RWPE2 (cell line): ENCODE measurements around the gene ATP6AP2.

Source experiments
- ATAC-seq: fragments of 200-7000 bp; cut with Tn5 transposase; 3 replicates; pipeline ENCODE4 v1.9.1; 2021; ENCODE audit warnings: low read depth
- DNase-seq: peaks from one replicate; pipeline ENCODE4 v3.0.0-alpha.2; 2020; ENCODE audit warnings: low spot score
- H3K27ac ChIP-seq: fragments of 450-650 bp; 2 replicates; pipeline ENCODE4 v1.5.1; 2017; ENCODE audit warnings: mild to moderate bottlenecking; ENCODE audit not compliant: poor library complexity, severe bottlenecking
- H3K27me3 ChIP-seq: fragments of 250-450 bp; sonication (Bioruptor Pico); 2 replicates; pipeline ENCODE4 v1.5.1; 2021; ENCODE audit warnings: mild to moderate bottlenecking, moderate library complexity; ENCODE audit not compliant: insufficient read depth, poor library complexity, severe bottlenecking
- H3K36me3 ChIP-seq: fragments of 250-450 bp; sonication (Bioruptor Pico); 2 replicates; pipeline ENCODE4 v1.5.1; 2020; ENCODE audit warnings: low read depth, mild to moderate bottlenecking, moderate library complexity
- H3K4me1 ChIP-seq: fragments of 250-450 bp; sonication (Bioruptor Pico); 2 replicates; pipeline ENCODE4 v1.5.1; 2021; ENCODE audit warnings: mild to moderate bottlenecking, moderate library complexity; ENCODE audit not compliant: insufficient read depth, poor library complexity, severe bottlenecking
- H3K4me3 ChIP-seq: fragments of 250-450 bp; sonication (Bioruptor Pico); 2 replicates; pipeline ENCODE4 v1.5.1; 2021; ENCODE audit warnings: mild to moderate bottlenecking, moderate library complexity; ENCODE audit not compliant: severe bottlenecking
- H3K9me3 ChIP-seq: fragments of 250-450 bp; sonication (Bioruptor Pico); 2 replicates; pipeline ENCODE4 v1.5.1; 2021; ENCODE audit warnings: mild to moderate bottlenecking, moderate library complexity; ENCODE audit not compliant: severe bottlenecking
- CTCF ChIP-seq: fragments of 450-650 bp; IDR thresholded peaks from one replicate; pipeline ENCODE4 v1.5.1; 2017; ENCODE audit warnings: mild to moderate bottlenecking, moderate library complexity; ENCODE audit not compliant: poor library complexity, severe bottlenecking

Gene ATP6AP2

DNA sequence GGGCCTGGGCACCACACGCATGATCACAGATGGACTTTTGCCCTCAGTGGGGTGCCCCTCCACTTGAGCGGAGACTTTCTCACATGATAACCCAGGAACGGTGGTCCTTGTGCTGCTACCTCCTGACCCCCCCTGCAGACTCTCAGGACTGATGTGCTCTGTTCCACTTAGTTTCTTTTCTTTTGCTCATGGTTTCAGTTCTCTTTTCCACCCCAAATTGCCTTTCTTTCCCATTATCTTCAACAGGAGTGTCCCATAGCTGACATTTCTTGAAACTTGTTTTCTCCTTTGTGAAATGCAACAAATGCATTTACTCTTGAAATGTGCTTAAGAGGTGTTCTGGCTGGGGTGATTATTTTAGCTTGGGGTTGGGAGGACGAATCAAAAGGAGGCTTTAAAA is 51.4 kb downstream of the ATP6AP2 start:
- no peak for ATAC-seq
- TF ChIP-seq CTCF: no peak
- H3K9me3 ChIP-seq: no peaks in the 10 kb centered on the region
- no peaks in the 10 kb centered on the region for H3K27me3 ChIP-seq
- no peak overlapping the region for H3K4me3 ChIP-seq
- H3K27ac ChIP-seq: no peak overlapping the region
- no peaks in the 10 kb centered on the region for H3K4me1 ChIP-seq
- peaks cover 43% of the 10 kb centered on the region for H3K36me3 ChIP-seq
- DNase-seq: no peak

DNA sequence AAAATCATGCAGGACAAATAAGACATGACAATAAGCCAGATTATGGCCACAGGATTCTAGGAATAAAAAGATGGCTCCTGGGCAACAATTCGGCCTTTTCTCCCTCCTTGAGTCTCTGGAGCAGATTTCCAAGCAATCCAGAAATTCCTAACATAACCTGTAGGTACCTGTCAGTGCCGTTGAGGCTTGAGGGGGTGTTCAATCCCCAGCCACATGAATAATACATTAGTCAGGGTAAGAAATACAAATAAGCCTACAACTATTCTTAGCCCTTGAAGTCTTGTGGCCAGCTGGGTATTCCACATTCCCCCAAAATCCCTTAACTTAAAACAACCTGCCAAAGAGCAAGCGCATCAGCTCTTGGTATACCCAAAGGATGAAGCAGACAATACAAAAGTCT is 56.9 kb downstream of the ATP6AP2 start:
- peak; percentile 55 for ATAC-seq
- Histone ChIP-seq H3K9me3 (no peaks in the 10 kb centered on the region), H3K4me1 (peaks cover 7% of the 10 kb centered on the region), H3K36me3 (peaks cover 49% of the 10 kb centered on the region), H3K4me3 (no peak overlapping the region), H3K27me3 (no peaks in the 10 kb centered on the region), H3K27ac (no peak overlapping the region)
- DNase-seq: no peak
- no peak for TF ChIP-seq CTCF

DNA sequence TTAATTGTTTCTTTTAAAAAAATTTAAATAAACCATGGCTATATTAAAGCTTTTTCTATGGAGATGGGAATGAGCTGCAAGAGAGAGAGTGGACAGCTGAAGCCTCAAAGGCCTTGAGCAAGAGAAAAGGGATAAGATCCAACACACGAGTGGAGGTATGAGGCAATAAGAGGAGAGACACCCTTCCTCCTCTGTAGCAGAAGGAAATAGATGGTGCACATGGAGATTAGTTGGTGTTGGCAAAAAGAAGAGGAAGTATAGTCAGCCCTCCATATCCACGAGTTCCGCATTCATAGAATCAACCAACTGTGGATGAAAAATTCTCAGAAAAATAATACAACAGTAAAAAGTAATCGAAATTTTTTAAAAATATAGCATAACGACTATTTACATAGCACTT is 63.4 kb downstream of the ATP6AP2 start:
- no peaks in the 10 kb centered on the region for H3K9me3 ChIP-seq
- H3K27me3 ChIP-seq: no peaks in the 10 kb centered on the region
- ATAC-seq (no peak), DNase-seq (no peak)
- H3K27ac ChIP-seq: peak overlapping the region; percentile 62
- TF ChIP-seq CTCF: no peak
- no peaks in the 10 kb centered on the region for H3K4me1 ChIP-seq
- peaks cover 9% of the 10 kb centered on the region for H3K36me3 ChIP-seq
- no peak overlapping the region for H3K4me3 ChIP-seq

- Histone ChIP-seq H3K9me3 (no peaks in the 10 kb centered on the region), H3K36me3 (peaks cover 6% of the 10 kb centered on the region), H3K27me3 (no peaks in the 10 kb centered on the region), H3K4me1 (no peaks in the 10 kb centered on the region), H3K27ac (peak overlapping the region; percentile 62), H3K4me3 (peak overlapping the region; percentile 26)
- TF ChIP-seq CTCF: no peak
- ATAC-seq (peak; percentile 76), DNase-seq (no peak)
Measured at GRCh38 chrX:40644821-40645358, 64.1 kb downstream of the ATP6AP2 start.

GRCh38 chrX:40646489-40647306 is 65.9 kb downstream of the ATP6AP2 start:
- Histone ChIP-seq H3K9me3 (no peaks in the 10 kb centered on the region), H3K4me1 (no peaks in the 10 kb centered on the region), H3K36me3 (peaks cover 11% of the 10 kb centered on the region), H3K27me3 (no peaks in the 10 kb centered on the region), H3K4me3 (peak overlapping the region; percentile 86), H3K27ac (peak overlapping the region; percentile 62)
- no peak for DNase-seq
- ATAC-seq: peak; percentile 28
- no peak for TF ChIP-seq CTCF
